Thymus (tissue), 11 donors: ENCODE results near the gene ARHGEF3. TPM values are rescaled to one million over a fixed set of nuclear protein-coding genes. Genes with fewer than 3 reads are reported as not detected.

Experiments used
- DNase-seq, 9 donors: peaks; one replicate each; pipeline ENCODE4 v3.0.0-alpha.2; 2013; ENCODE audit warnings: low spot score in 9 of 9, low read depth in 6 of 9, missing footprints in 1 of 9
- H3K27ac ChIP-seq, 2 donors: one replicate each; pipeline ENCODE4 v1.5.1; 2013; ENCODE audit warnings: control low read depth in 1 of 2, low read depth in 1 of 2, low read length in 1 of 2, mild to moderate bottlenecking in 1 of 2, moderate library complexity in 1 of 2
- H3K27me3 ChIP-seq, 2 donors: one replicate each; pipeline ENCODE4 v1.5.1; 2013; ENCODE audit warnings: low read length in 1 of 2; ENCODE audit not compliant: control insufficient read depth in 2 of 2, insufficient read depth in 1 of 2
- H3K36me3 ChIP-seq, 2 donors: one replicate each; pipeline ENCODE4 v1.5.1; 2013; ENCODE audit warnings: low read length in 1 of 2, mild to moderate bottlenecking in 1 of 2, moderate library complexity in 1 of 2; ENCODE audit not compliant: control insufficient read depth in 2 of 2, insufficient read depth in 2 of 2
- H3K4me1 ChIP-seq, 2 donors: one replicate each; pipeline ENCODE4 v1.5.1; 2013; ENCODE audit warnings: low read length in 2 of 2; ENCODE audit not compliant: control insufficient read depth in 2 of 2, insufficient read depth in 2 of 2
- H3K4me3 ChIP-seq, 2 donors: one replicate each; pipeline ENCODE4 v1.5.1; 2013; ENCODE audit warnings: low read length in 2 of 2, control low read depth in 1 of 2, mild to moderate bottlenecking in 1 of 2
- H3K9me3 ChIP-seq, 2 donors: one replicate each; pipeline ENCODE4 v1.5.1; 2013; ENCODE audit warnings: low read length in 1 of 2, mild to moderate bottlenecking in 1 of 2; ENCODE audit not compliant: control insufficient read depth in 2 of 2, insufficient read depth in 1 of 2
- WGBS: extraction: QIAGEN DNeasy Blood & Tissue Kit; methylation state at CpG from one replicate; pipeline ENCODE4 v1.1.7; 2013; 5-methylcytosine and 5-hydroxymethylcytosine counted together
- polyA plus RNA-seq: library from polyadenylated mRNA; stranded (reverse); fragments of 200-250 nt; gene quantifications from one replicate; pipeline ENCODE4 v1.2.3, GENCODE V29; 2013
- total RNA-seq: library from RNA; stranded (reverse); fragments of 120-200 nt; gene quantifications from one replicate; pipeline ENCODE4 v1.2.4, GENCODE V29; 2013
- donor health status: healthy.

ARHGEF3 gene
- total and polyA plus RNA-seq, 2 donors: 26.7 to 31.5 TPM

DNA sequence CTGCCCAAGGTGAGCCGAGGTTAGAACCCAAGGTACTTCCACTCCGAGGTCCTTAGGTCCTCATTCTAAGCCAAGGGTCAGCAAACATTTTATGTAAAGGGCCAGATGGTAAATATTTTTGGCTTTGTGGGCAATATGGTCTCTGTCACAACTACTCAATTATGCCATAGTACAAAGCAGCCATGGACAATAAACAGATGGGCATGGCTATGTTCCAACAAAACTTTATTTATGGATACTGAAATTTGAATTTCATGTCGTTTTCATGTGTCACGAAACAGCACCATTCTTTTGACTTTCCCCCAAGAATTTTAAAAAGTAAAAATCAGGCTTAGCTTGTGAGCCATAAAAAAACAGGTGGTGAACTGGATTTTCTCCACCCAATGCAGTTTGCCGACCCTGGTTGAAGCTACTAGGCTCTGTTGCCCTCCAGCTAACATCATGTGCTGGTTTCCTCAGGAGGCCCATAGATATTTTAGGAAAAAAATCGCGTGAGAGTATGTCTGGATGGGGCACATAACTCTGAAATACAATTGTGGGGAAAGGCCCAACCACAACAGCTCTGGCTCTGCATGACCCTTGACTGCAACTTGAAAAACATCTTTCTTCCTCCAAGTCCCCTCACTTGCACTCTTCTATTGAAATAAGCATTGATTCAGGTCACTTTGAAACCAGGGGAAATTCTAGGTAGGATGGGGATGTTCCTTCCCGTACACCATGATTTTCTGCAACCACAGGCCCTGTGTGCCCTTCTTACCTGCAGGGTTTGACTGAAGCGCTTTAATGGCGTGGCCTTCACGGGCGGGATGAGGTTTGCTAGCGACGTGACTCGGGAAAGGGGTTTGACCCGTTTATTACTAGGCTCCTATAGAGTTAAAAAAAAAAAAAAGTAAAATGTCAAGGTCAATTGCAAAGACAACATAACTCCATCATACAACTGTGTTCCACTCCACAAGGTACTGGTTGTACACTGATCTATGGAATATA, 28.5 kb downstream of the ARHGEF3 start:
- H3K4me3 ChIP-seq: no peak overlapping the region
- DNase-seq: no peak
- no peaks in the 10 kb centered on the region for H3K27me3 ChIP-seq
- no peaks in the 10 kb centered on the region for H3K9me3 ChIP-seq
- WGBS: 97% methylated on average over 16 of the region's 16 CpGs
- H3K27ac ChIP-seq: no peak overlapping the region
- peaks cover 0 to 5% of the 10 kb centered on the region in 2 donors for H3K4me1 ChIP-seq
- H3K36me3 ChIP-seq: peaks cover 50 to 59% of the 10 kb centered on the region in 2 donors

DNA sequence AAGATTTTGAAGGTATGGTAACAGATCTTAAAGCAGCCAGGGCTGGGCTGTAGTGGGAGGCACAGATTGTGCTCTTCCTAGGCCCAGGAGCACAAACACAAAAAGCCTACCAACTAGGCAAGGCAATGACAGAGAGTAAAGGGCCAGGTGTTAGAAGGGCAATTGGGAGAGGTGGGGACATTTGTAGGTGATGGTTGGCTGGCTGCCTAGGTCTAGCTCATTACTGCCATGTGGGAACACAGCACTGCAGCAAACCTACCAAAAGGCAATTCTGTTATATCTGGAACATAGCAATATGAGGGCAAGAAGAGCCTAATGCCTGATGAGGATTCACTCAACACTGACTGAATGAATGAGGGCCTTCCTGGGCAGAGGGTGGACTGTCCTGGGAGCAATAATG, 30.4 kb downstream of the ARHGEF3 start:
- H3K9me3 ChIP-seq: no peaks in the 10 kb centered on the region
- no peak overlapping the region for H3K27ac ChIP-seq
- H3K36me3 ChIP-seq: peaks cover 50 to 60% of the 10 kb centered on the region in 2 donors
- no peak for DNase-seq
- H3K27me3 ChIP-seq: no peaks in the 10 kb centered on the region
- H3K4me3 ChIP-seq: no peak overlapping the region
- H3K4me1 ChIP-seq: peaks cover 0 to 5% of the 10 kb centered on the region in 2 donors

DNA sequence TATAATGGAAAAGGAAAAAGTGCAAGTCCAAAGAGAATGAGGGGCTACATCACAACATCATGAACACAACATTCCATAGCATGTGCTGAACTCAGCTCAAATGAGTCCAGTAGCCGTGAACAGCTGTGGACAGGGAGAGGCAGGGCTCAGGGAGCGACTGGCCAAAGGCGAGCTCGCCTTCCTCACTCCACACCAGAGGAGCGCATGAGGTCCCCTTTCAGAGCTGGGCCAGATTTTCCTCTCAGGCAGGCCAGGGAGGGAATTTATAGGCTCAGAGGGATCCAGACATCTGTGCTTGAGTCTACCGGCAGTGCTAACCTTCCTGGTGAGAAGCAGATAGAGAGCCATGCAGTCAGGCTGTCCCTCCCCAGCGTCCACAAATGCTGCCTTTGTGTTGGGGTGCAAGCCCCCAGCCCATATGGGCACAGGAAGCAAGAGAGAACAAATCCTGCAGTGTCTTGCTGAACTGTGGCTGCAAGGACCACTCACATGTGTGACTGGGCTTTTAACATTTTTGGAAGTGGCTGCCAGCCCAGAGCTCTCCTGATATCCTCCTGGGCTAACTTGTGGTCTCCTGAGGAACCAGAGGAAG, 32.5 kb downstream of the ARHGEF3 start:
- H3K27me3 ChIP-seq: no peaks in the 10 kb centered on the region
- no peaks in the 10 kb centered on the region for H3K9me3 ChIP-seq
- DNase-seq: no peak
- no peak overlapping the region for H3K27ac ChIP-seq
- no peaks in the 10 kb centered on the region for H3K4me1 ChIP-seq
- WGBS: 96% methylated on average over 7 of the region's 7 CpGs
- H3K36me3 ChIP-seq: peaks cover 46 to 66% of the 10 kb centered on the region in 2 donors
- no peak overlapping the region for H3K4me3 ChIP-seq

DNA sequence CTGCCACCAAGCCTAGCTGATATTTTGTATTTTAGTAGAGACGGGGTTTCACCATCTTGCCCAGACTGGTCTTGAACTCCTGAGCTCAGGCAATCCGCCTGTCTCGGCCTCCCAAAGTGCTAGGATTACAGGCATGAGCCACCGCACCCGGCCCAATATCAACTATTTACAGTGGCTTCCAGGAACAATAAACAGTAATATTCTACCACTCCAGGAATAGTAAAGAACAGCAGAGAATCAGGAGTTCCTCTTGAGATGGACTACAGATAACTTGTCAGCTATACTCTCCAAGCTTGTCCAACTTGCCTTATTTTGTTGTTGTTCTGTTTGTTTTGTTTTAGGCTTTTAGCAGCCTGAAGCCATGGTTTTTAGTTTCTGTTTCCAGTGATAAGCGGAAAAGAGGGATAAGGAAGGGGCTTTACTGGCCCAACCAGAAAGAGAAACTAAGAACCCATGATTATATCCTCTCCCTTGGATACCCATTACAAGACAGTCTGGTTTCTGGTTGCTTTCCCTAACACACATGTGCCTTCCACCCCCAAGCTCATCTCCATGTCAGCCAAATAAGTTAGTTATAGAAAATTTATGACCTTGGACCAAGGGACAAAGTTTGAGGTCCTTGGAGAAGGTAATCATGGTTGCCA, 36.7 kb downstream of the ARHGEF3 start:
- no peak for DNase-seq
- H3K4me3 ChIP-seq: no peak overlapping the region
- 97% methylated on average over 6 of the region's 6 CpGs for WGBS
- H3K27ac ChIP-seq: no peak overlapping the region
- no peaks in the 10 kb centered on the region for H3K9me3 ChIP-seq
- H3K4me1 ChIP-seq: no peaks in the 10 kb centered on the region
- peaks cover 22 to 46% of the 10 kb centered on the region in 2 donors for H3K36me3 ChIP-seq
- no peaks in the 10 kb centered on the region for H3K27me3 ChIP-seq

DNA sequence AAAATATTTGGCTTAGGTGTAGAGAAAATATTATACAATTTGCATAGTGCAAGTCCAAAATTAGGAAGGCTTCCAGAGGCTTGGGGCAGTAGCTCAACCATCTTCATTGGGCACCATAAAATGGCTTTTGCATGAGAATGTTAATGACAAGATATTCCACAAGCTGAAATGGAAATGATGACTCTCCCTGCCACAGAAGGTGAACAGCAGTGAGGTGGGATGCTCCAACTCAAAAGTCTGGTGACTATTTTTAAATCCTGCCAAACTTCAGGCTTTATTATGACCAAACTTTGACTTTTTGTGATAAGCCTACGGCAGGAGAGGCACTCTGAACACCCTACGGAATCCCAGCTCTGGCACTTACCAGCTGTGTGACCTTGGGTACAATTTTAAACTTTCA, 37.6 kb downstream of the ARHGEF3 start:
- H3K27me3 ChIP-seq: no peaks in the 10 kb centered on the region
- H3K4me3 ChIP-seq: no peak overlapping the region
- H3K9me3 ChIP-seq: no peaks in the 10 kb centered on the region
- no peak overlapping the region for H3K27ac ChIP-seq
- peaks cover 0 to 4% of the 10 kb centered on the region in 2 donors for H3K4me1 ChIP-seq
- DNase-seq: no peak
- H3K36me3 ChIP-seq: peaks cover 14 to 42% of the 10 kb centered on the region in 2 donors
- 97% methylated on average over 2 of the region's 2 CpGs for WGBS

DNA sequence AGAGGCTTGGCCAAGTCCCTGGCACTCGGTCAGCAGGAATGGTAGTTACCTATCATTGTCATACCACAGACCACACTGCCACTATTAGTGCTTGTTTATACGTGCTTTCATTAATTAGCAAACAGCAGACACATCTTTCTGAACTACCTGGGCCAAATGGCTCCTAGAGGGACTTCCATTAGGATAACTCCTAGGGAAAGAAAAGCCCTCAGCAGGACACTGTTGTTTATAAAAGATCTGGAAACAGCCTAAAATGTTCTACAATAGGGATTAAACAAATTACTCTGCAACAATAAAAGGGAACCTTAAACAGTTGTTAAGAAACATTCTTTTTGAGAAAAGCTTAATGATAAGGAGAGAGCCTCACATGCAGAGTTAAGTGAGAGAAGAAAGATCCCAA, 38.5 kb downstream of the ARHGEF3 start:
- Histone ChIP-seq H3K9me3 (no peaks in the 10 kb centered on the region), H3K4me1 (peaks cover 0 to 9% of the 10 kb centered on the region in 2 donors), H3K4me3 (no peak overlapping the region), H3K27me3 (no peaks in the 10 kb centered on the region), H3K36me3 (peaks cover 10 to 40% of the 10 kb centered on the region in 2 donors), H3K27ac (no peak overlapping the region)
- no peak for DNase-seq
- WGBS: 98% methylated on average over 2 of the region's 2 CpGs

DNA sequence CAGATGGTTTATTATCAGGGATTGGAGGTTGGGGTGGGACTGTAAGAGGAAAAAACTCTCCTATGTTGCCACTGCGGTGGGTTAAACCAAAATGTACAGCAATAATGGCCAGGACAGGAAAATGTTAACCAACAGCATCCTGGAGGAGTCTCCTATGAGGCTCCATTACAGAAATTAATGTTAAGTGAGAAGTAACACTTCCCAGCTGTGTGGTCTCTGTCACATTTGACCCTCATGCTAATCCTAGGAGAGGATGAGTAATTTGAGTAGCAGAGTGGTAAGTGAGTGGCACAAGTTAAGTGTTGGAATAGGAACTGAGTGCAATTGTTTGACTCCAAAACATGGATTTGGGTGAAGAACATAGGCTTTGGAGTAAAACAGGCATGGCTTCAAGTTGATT, 39.0 kb downstream of the ARHGEF3 start:
- Histone ChIP-seq H3K36me3 (peaks cover 10 to 44% of the 10 kb centered on the region in 2 donors), H3K27me3 (no peaks in the 10 kb centered on the region), H3K4me1 (peaks cover 0 to 11% of the 10 kb centered on the region in 2 donors), H3K4me3 (no peak overlapping the region), H3K27ac (no peak overlapping the region), H3K9me3 (no peaks in the 10 kb centered on the region)
- no peak for DNase-seq
- 93% methylated on average over 1 of the region's 1 CpG for WGBS

DNA sequence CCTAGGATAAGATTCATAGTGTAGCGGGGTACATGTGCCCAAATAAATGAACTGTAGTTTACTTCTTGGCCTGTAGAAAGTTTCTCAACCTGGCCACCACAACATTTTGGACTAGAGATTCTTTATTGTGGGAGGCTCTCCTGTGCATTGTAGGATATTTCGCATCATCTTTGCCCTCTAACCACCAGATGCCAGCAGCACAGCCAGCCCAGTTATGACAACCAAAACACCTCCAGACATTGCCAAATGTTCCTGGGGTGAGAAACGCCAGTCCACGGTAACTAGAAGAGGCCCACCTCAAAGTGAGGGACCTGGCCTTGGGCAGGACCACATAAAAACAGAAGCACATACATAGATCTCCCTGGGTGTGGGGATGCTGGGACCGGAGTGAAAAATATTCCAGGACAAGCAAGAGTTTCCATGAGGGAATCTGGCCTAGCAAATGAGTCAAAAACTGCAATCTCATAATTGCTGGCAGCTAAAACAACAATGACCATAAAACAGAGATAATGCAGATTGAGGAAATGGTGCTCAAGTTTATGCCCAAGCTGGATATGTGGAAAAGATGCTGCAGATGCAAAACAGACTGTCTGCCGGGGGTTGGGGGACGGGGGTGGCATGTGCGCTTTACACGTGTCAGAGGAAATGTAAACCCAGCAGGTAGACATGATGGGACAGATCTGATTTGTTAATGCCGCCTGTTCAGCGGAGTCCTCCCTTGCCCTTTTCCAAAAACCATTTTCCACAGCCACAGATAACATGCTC, 39.7 kb downstream of the ARHGEF3 start:
- Histone ChIP-seq H3K36me3 (peaks cover 10 to 42% of the 10 kb centered on the region in 2 donors), H3K27me3 (no peaks in the 10 kb centered on the region), H3K27ac (no peak overlapping the region), H3K4me3 (no peak overlapping the region), H3K4me1 (peaks cover 0 to 11% of the 10 kb centered on the region in 2 donors), H3K9me3 (no peaks in the 10 kb centered on the region)
- 96% methylated on average over 11 of the region's 11 CpGs for WGBS
- no peak for DNase-seq
